T-cell (primary cell): ENCODE results near the gene ZNF335. TPM values are rescaled to one million over a fixed set of nuclear protein-coding genes. Genes with fewer than 3 reads are reported as not detected.

Experiments used
- ATAC-seq, 4 experiments: fragments of 200-7000 bp in 3 of 4; fragments of 150-1000 bp in 1 of 4; cut with Tn5 transposase; replicated peaks in 1 of 4; 1 replicate in 3 of 4; 2 replicates in 1 of 4; pipeline ENCODE4 v1.10.0; 2021; ENCODE audit warnings: moderate library complexity in 3 of 4, mild to moderate bottlenecking in 2 of 4, moderate number of reproducible peaks in 1 of 4
- CTCF ChIA-PET, 2 donors: fragments of 300-600 bp; sonication (Branson Sonifier 250); formaldehyde crosslinking; loops; one replicate each; lab custom pipeline; 2022; ENCODE audit warnings: antibody characterized with exemption in 2 of 2; lab: Charles Lee
- POLR2A ChIA-PET, 2 donors: fragments of 300-600 bp; sonication (Branson Sonifier 250); formaldehyde crosslinking; loops; one replicate each; lab custom pipeline; 2022; ENCODE audit warnings: antibody characterized with exemption in 2 of 2; lab: Charles Lee
- DNase-seq, 35 experiments: peaks; one replicate each; pipeline versions ENCODE4 v3.0.0 to v3.0.0-alpha.2; 2013 to 2023
- H3K27ac ChIP-seq: one replicate; pipeline ENCODE4 v1.5.1; 2013; ENCODE audit warnings: low read length
- H3K27me3 ChIP-seq, 2 experiments: replicated peaks in 1 of 2; 1 replicate in 1 of 2; 2 replicates in 1 of 2; pipeline versions ENCODE4 v1.6.1 to v1.7.0; 2013; ENCODE audit warnings: low read length in 1 of 2, mixed read lengths in 1 of 2; ENCODE audit not compliant: control insufficient read depth in 2 of 2, insufficient read depth in 2 of 2; ENCODE audit errors: extremely low read depth in 1 of 2
- H3K36me3 ChIP-seq, 2 donors: 1 replicate in 1 of 2; 2 replicates in 1 of 2; pipeline versions ENCODE4 v1.6.1 to v1.7.0; 2013; ENCODE audit warnings: low read length in 1 of 2; ENCODE audit not compliant: control insufficient read depth in 2 of 2, insufficient read depth in 1 of 2; ENCODE audit errors: extremely low read depth in 1 of 2
- H3K4me1 ChIP-seq, 2 experiments: 1 replicate in 1 of 2; 2 replicates in 1 of 2; pipeline versions ENCODE4 v1.6.1 to v1.7.0; 2013; ENCODE audit warnings: low read length in 2 of 2, mixed read lengths in 1 of 2; ENCODE audit not compliant: insufficient read depth in 2 of 2, control insufficient read depth in 1 of 2; ENCODE audit errors: extremely low read depth in 1 of 2
- H3K4me3 ChIP-seq, 2 donors: 1 replicate in 1 of 2; 2 replicates in 1 of 2; pipeline versions ENCODE4 v1.5.1 to v1.7.0; 2013; ENCODE audit warnings: mild to moderate bottlenecking in 2 of 2, low read length in 1 of 2, moderate library complexity in 1 of 2; ENCODE audit not compliant: control insufficient read depth in 1 of 2; ENCODE audit errors: extremely low read depth in 1 of 2
- H3K9me3 ChIP-seq: 2 replicates; pipeline ENCODE4 v1.7.0; 2013
- H3K27ac Mint-ChIP-seq, 2 donors: one replicate each; pipeline ENCODE4 v1.8.0; 2020 to 2021; ENCODE audit warnings: mild to moderate bottlenecking in 2 of 2, mixed read lengths in 2 of 2
- H3K27me3 Mint-ChIP-seq, 2 donors: one replicate each; pipeline ENCODE4 v1.8.0; 2021 to 2022; ENCODE audit warnings: mixed read lengths in 2 of 2
- H3K36me3 Mint-ChIP-seq: one replicate; pipeline ENCODE4 v1.8.0; 2021; ENCODE audit warnings: mixed read lengths
- H3K4me1 Mint-ChIP-seq, 3 donors: one replicate each; pipeline ENCODE4 v1.8.0; 2020 to 2022; ENCODE audit warnings: mixed read lengths in 3 of 3, mild to moderate bottlenecking in 1 of 3
- H3K4me3 Mint-ChIP-seq, 3 donors: one replicate each; pipeline ENCODE4 v1.8.0; 2020 to 2022; ENCODE audit warnings: mild to moderate bottlenecking in 3 of 3, mixed read lengths in 3 of 3, moderate library complexity in 3 of 3
- H3K9me3 Mint-ChIP-seq, 3 donors: one replicate each; pipeline ENCODE4 v1.8.0; 2020 to 2022; ENCODE audit warnings: mixed read lengths in 3 of 3
- WGBS: methylation state at CpG from one replicate; pipeline ENCODE4 v1.1.5; 2013; ENCODE audit warnings: missing lambda C conversion rate; ENCODE audit not compliant: insufficient coverage; 5-methylcytosine and 5-hydroxymethylcytosine counted together
- total RNA-seq, 35 experiments: library from RNA in 6 of 35; stranded (reverse) in 6 of 35; fragments of 120-200 nt in 1 of 35; gene quantifications; one replicate each; pipeline versions ENCODE4 v1.2.1 to v1.2.4 and lab custom pipeline; 2013 to 2026

Gene ZNF335
- total RNA-seq, 5 donors from 2014 or later (not counting 1 experiment from before 2014, with no cell fraction given) = 58.6 to 106 (median 68.3) TPM

DNA sequence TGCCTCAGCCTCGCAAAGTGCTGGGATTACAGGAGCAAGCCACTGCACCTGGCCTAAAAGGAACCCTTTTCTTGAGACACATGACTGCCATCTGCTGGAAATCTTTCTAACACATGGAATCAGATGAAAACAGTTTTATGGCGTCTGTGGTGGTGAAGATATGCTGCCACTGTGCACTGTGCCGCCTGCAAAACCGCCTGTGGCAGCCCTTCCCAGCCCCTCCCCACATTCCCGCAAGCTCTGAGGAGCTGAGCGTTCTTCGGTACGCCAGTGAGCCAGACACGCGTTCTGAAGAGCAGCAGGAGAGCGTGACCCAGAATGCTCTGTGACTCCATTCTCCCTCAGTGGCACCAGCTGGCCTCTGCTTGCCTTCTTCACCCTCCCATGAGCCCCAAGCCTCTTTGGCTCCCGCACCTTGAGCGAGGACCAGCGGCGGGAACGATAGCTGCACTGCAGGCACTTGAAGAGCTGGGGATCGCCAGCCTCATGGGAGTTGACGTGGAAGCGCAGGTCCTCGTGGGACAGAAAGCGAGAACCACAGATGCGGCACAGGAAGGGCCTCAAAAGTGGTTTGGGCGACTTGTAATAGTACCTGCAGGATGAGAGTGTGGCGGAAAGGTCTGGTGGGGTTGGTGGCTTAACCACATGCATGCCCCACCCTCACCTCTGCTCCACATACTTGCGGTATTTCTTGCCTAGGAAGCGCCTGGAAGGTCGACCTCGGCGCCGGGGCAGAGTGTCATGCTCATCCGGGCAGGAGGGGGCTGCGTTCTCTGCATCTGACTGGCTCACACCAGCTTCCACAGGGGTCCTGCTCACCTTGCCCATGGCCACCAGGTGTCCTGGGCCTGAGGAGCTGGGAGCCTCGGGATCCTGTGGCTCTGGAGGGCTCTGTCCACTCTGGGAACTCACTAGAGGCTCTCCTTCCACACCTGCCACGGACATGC lies 8.7 kb downstream of the ZNF335 start:
- DNase-seq (peak in 2 of 35 experiments; percentile 23 to 66), ATAC-seq (peak in 3 of 4 experiments; percentile 31 to 48 (median 36))
- Mint-ChIP-seq H3K4me1 (peaks cover 0 to 5% (median 2%) of the 10 kb centered on the region in 3 donors), H3K4me3 (no peak overlapping the region), H3K36me3 (peaks cover 49% of the 10 kb centered on the region), H3K27me3 (no peaks in the 10 kb centered on the region), H3K9me3 (no peaks in the 10 kb centered on the region), H3K27ac (peak overlapping the region in 1 of 2 donors; percentile 67)
- WGBS = 86% methylated on average over 27 of the region's 34 CpGs
- ChIA-PET POLR2A (interaction anchor here in 1 of 2 donors (0.5 kb wide), 2 partner anchors 21 to 139 kb away, joined by 3 to 4 read pairs; no protein-coding TSS in a partner anchor), CTCF (interaction anchor here (1.0 to 2.1 kb wide), 4 partner anchors 30 to 165 kb away, joined by 3 to 8 read pairs (median 5); no protein-coding TSS in a partner anchor)
- Histone ChIP-seq H3K27me3 (no peaks in the 10 kb centered on the region), H3K4me3 (no peak overlapping the region), H3K9me3 (no peaks in the 10 kb centered on the region), H3K36me3 (peaks cover 53 to 94% of the 10 kb centered on the region in 2 donors), H3K4me1 (peaks cover 0 to 4% of the 10 kb centered on the region in 2 experiments), H3K27ac (no peak overlapping the region)

DNA sequence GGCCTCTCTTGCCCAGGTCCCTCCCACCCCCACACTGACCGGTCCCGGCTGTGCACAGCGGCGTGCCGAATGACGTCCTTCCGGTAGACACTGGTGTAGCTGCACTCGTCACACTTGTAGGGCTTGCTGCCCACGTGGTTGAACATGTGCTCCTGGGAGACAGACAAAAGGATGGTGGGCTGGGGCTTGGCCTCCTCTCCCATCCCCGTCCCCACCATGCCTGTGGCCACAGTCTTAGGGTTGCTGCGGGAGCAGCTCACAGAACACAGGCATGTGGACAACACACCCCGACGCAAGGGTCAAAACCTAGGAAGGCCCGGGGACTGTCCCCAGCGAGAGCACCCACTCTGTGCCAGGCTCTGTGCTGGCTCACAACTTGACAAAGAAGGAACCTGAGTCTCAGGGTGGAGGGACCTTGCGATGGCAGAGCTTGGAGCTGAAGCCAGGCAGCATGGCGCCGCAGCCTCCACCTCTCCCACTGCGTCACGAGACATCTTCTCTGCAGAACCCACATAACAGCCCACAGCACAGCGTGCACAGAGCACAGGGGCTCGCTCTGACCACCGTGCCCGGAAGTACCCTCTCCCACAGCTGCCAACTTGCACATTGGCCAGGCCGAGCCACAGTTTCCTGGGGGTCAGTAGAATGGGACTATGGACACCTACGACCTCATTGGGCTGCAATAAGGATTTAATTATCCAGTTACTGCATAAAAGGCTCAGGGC lies 9.8 kb downstream of the ZNF335 start:
- H3K27ac Mint-ChIP-seq = no peak overlapping the region
- 95% methylated on average over 18 of the region's 26 CpGs for WGBS
- no peaks in the 10 kb centered on the region for H3K27me3 ChIP-seq
- H3K9me3 ChIP-seq = no peaks in the 10 kb centered on the region
- H3K4me3 Mint-ChIP-seq = no peak overlapping the region
- ChIA-PET CTCF (interaction anchor here (0.6 to 2.1 kb wide), 8 partner anchors 8 to 164 kb away, joined by 3 to 8 read pairs (median 4); no protein-coding TSS in a partner anchor), POLR2A (interaction anchor here in 1 of 2 donors (0.5 to 1.3 kb wide), 4 partner anchors 8 to 1294 kb away, joined by 3 to 5 read pairs (median 4); no protein-coding TSS in a partner anchor)
- H3K27ac ChIP-seq = no peak overlapping the region
- H3K4me1 Mint-ChIP-seq = peaks cover 0 to 5% (median 2%) of the 10 kb centered on the region in 3 donors
- ATAC-seq (no peak), DNase-seq (no peak)
- no peaks in the 10 kb centered on the region for H3K4me1 ChIP-seq
- no peaks in the 10 kb centered on the region for H3K27me3 Mint-ChIP-seq
- peaks cover 51% of the 10 kb centered on the region for H3K36me3 Mint-ChIP-seq
- H3K9me3 Mint-ChIP-seq = no peaks in the 10 kb centered on the region
- no peak overlapping the region for H3K4me3 ChIP-seq
- H3K36me3 ChIP-seq = peaks cover 48 to 92% of the 10 kb centered on the region in 2 donors

- CTCF ChIA-PET = interaction anchor here (0.8 to 1.3 kb wide), 3 partner anchors 9 to 161 kb away, joined by 3 to 6 read pairs (median 4); no protein-coding TSS in a partner anchor
These were observed 11.9 kb downstream of the ZNF335 start for GRCh38 chr20:45959956-45960630.

DNA sequence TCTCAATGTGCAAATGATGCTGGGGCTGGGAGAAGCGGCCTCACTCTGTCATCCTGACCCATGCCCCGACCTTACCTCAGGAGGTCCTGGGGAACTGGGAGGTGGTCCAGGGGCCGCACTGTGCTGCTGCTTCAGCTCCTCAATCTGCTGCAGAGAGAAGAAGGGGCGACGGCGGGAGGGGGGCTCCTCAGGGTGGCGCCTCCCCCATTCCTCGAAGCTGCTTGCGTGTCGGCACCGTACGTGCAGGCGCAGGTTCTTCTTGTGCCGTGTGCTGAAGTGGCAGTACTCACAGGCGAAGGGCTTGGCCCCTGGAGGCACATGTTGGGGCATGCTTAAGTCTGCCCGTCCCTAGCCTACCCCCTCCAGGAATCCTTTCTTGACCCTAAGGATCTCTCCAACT lies 12.9 kb downstream of the ZNF335 start:
- CTCF ChIA-PET = interaction anchor here in 1 of 2 donors (1.7 kb wide), 1 partner anchor 11 kb away, joined by 10 read pairs; no protein-coding TSS in a partner anchor
- peaks cover 44 to 77% of the 10 kb centered on the region in 2 donors for H3K36me3 ChIP-seq
- Mint-ChIP-seq H3K9me3 (no peaks in the 10 kb centered on the region), H3K27ac (no peak overlapping the region), H3K4me3 (no peak overlapping the region), H3K27me3 (no peaks in the 10 kb centered on the region), H3K36me3 (peaks cover 51% of the 10 kb centered on the region), H3K4me1 (peaks cover 0 to 3% (median 2%) of the 10 kb centered on the region in 3 donors)
- 90% methylated on average over 14 of the region's 16 CpGs for WGBS
- no peaks in the 10 kb centered on the region for H3K27me3 ChIP-seq
- no peaks in the 10 kb centered on the region for H3K9me3 ChIP-seq
- ATAC-seq = no peak
- POLR2A ChIA-PET = no interaction called here
- no peaks in the 10 kb centered on the region for H3K4me1 ChIP-seq
- H3K27ac ChIP-seq = no peak overlapping the region
- DNase-seq = no peak
- H3K4me3 ChIP-seq = no peak overlapping the region

More at GRCh38 chr20:45959956-45960630, 11.9 kb downstream of the ZNF335 start:
- H3K4me1 ChIP-seq = no peaks in the 10 kb centered on the region
- Mint-ChIP-seq H3K27me3 (no peaks in the 10 kb centered on the region), H3K27ac (no peak overlapping the region), H3K4me3 (no peak overlapping the region), H3K36me3 (peaks cover 53% of the 10 kb centered on the region), H3K9me3 (no peaks in the 10 kb centered on the region), H3K4me1 (peaks cover 0 to 3% (median 2%) of the 10 kb centered on the region in 3 donors)
- WGBS = 100% methylated on average over 6 of the region's 14 CpGs
- ATAC-seq (no peak), DNase-seq (no peak)
- H3K27me3 ChIP-seq = no peaks in the 10 kb centered on the region
- peaks cover 46 to 81% of the 10 kb centered on the region in 2 donors for H3K36me3 ChIP-seq
- no peaks in the 10 kb centered on the region for H3K9me3 ChIP-seq
- H3K4me3 ChIP-seq = no peak overlapping the region
- no peak overlapping the region for H3K27ac ChIP-seq
- POLR2A ChIA-PET = interaction anchor here in 1 of 2 donors (1.7 kb wide), 1 partner anchor 10 kb away, joined by 7 read pairs; no protein-coding TSS in a partner anchor

GRCh38 chr20:45958593-45958992 lies 13.4 kb downstream of the ZNF335 start:
- no peak overlapping the region for H3K27ac Mint-ChIP-seq
- no peak for DNase-seq
- H3K9me3 Mint-ChIP-seq = no peaks in the 10 kb centered on the region
- Histone ChIP-seq H3K9me3 (no peaks in the 10 kb centered on the region), H3K27me3 (no peaks in the 10 kb centered on the region), H3K4me1 (no peaks in the 10 kb centered on the region), H3K4me3 (no peak overlapping the region), H3K27ac (no peak overlapping the region), H3K36me3 (peaks cover 43 to 77% of the 10 kb centered on the region in 2 donors)
- ChIA-PET POLR2A (interaction anchor here (0.7 kb wide), 2 partner anchors 15 to 147 kb away, joined by 3 to 7 read pairs; no protein-coding TSS in a partner anchor), CTCF (interaction anchor here in 1 of 2 donors (0.7 to 1.7 kb wide), 2 partner anchors 12 to 1719 kb away, joined by 3 to 10 read pairs; no protein-coding TSS in a partner anchor)
- WGBS = no CpG with 5 or more reads among the region's 4 CpGs
- H3K36me3 Mint-ChIP-seq = peaks cover 51% of the 10 kb centered on the region
- H3K27me3 Mint-ChIP-seq = no peaks in the 10 kb centered on the region
- peaks cover 0 to 3% (median 2%) of the 10 kb centered on the region in 3 donors for H3K4me1 Mint-ChIP-seq
- no peak overlapping the region for H3K4me3 Mint-ChIP-seq
- no peak for ATAC-seq
